ENCODE results near the gene TPM1. TPM values are rescaled to one million over a fixed set of nuclear protein-coding genes. Genes with fewer than 3 reads are reported as not detected.

TPM1 gene
- total and polyA plus RNA-seq, 10 of the 15 experiments (the other 5 are each of a cell fraction or from before 2014, with no cell fraction given) = 0.43 to 10.0 (median 2.4) TPM

DNA sequence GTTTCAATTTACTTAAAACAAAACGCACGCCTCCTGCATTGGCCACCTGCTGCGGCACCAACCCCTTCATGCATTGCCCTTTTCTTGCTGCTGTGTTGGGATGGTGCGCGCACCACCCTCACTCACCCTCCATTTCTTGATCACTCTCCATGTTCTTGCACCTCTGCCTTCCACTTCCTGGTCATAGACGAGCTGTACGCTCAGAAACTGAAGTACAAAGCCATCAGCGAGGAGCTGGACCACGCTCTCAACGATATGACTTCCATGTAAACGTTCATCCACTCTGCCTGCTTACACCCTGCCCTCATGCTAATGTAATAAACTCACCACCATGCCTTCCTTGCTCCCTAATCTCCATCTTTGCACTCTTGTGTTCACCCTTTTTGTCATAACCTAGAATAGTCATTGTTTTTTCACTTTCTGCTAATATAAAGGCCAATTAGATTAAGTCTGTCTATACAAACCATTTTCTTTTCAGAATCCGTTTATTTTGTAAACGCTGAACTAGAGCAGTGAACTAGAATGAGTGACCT, 21.4 kb downstream of the TPM1 start (continued):
- TF ChIP-seq FOXM1 (IDR thresholded peaks at IDR 0.05; ENCODE audit: low read depth, low read length) (no peak), SMC3 (IDR thresholded peaks at IDR 0.05; ENCODE audit: borderline replicate concordance, low read length) (no peak)

DNA sequence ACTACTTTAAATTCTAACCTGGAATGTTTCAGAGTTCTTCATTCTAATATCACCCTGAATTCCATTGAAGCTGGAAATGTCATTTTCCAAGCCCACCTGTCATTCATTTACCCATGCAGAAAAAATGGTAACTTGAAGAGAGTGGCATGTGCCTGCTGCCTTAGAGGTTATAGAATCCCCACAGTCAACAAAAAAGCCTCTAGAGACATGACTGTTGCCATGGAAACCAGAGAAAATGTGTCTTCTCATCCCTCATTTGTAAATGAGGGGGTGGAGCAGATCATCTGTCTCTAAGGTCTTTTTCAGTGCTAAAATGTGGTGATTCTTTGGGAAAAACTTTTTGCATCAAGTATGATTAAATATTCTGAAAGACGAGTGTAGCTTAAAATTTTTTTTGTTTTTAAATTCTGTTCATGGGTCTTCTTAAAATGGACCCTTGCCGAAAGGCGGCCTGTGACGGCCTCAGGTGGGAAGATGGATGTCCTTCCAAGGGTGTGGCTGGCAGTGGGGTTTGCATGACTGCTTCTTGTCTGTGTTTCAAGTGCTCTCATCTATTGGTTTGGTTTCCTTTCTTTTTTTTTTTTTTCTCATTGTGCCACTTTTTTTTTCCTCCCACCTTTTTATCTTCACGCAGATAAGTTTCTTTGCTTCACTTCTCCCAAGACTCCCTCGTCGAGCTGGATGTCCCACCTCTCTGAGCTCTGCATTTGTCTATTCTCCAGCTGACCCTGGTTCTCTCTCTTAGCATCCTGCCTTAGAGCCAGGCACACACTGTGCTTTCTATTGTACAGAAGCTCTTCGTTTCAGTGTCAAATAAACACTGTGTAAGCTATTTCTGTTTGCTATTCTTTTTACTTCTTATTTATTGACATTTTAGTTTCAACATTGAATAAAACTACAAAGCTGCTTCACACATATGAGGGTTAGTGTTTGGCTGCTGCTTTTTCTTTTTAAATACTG, 23.0 kb downstream of the TPM1 start:
- ATAC-seq (no peak), DNase-seq (ENCODE audit: low read depth, low spot score) (no peak), FAIRE-seq (no peak)
- Histone ChIP-seq H3K4me1 (ENCODE audit: control insufficient read depth, insufficient read depth, low read length) (no peaks in the 10 kb centered on the region), H3K36me3 (ENCODE audit: control insufficient read depth in 2 of 2, insufficient read depth in 2 of 2, low read length in 1 of 2) (no peaks in the 10 kb centered on the region), H2AFZ (ENCODE audit: control insufficient read depth, low read depth, low read length) (no peak overlapping the region), H3K27me3 (replicated peaks in 1 of 2; ENCODE audit: control insufficient read depth in 2 of 2, insufficient read depth in 2 of 2, low read length in 1 of 2) (no peaks in the 10 kb centered on the region), H3K4me3 (no peak overlapping the region), H3K27ac (ENCODE audit: control insufficient read depth, insufficient read depth) (no peak overlapping the region), H3K9me3 (replicated peaks; ENCODE audit: control insufficient read depth, insufficient read depth, low read length) (no peaks in the 10 kb centered on the region), H3K9ac (ENCODE audit: control insufficient read depth, insufficient read depth, low read length) (no peak overlapping the region), H3K79me2 (ENCODE audit: control insufficient read depth, insufficient read depth, low read length) (no peaks in the 10 kb centered on the region), H3K4me2 (ENCODE audit: control insufficient read depth, insufficient read depth) (no peak overlapping the region), H4K20me1 (ENCODE audit: control insufficient read depth, insufficient read depth) (no peaks in the 10 kb centered on the region)
- in situ Hi-C loops (cut with MboI) = no loop called here
- 54% methylated on average over 7 of the region's 8 CpGs for WGBS (ENCODE audit: insufficient coverage, insufficient replicate concordance, low lambda C conversion rate, missing lambda C conversion rate)
- ChIA-PET CTCF (interaction anchor here (0.7 to 11.1 kb wide), 4 partner anchors 17 to 29 kb away, joined by 3 to 68 read pairs (median 6); no protein-coding TSS in a partner anchor), SMC1A (ENCODE audit: uncharacterized antibody, unreplicated experiment) (interaction anchor here (1.1 kb wide), 2 partner anchors 13 to 18 kb away, joined by 3 to 5 read pairs; no protein-coding TSS in a partner anchor), POLR2A (no interaction called here), RAD21 (ENCODE audit: unreplicated experiment) (no interaction called here)
- intact Hi-C loops (cut with micrococcal nuclease; ENCODE audit: unreplicated experiment) = no loop called here
- TF ChIP-seq BMI1 (IDR thresholded peaks at IDR 0.05; ENCODE audit: borderline replicate concordance) (0 out of 2 replicates have a peak, but pooled peaks have one; percentile 53), GATAD2B (conservative IDR thresholded peaks at IDR 0.05; ENCODE audit: low read depth) (no peak)
- no TSS peak for BruUV-seq (replicated peaks)

All from GM12878 (cell line).